ENCODE data around the gene DENND5B.

DNA sequence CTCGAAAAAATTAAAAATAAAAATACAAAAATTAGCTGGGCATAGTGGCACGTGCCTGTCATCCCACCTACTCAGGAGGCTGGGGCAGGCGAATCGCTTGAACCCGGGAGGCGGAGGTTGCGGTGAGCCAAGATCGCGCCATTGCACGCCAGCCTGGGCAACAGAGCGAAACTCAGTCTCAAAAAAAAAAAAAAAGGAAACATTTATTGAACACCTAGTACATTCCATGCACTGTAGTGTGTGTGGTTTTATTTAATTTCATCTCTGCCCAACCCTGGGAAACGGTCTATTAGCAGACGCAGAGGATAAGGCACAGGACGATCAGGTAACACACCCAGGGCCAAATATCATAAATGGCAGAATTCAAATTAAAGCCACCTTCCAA, 229.2 kb downstream of the DENND5B start:
- TF ChIP-seq ZSCAN16 (tag by site-specific recombination; IDR thresholded peaks at IDR 0.05) = no peak
- no peak for TF ChIP-seq ZFP37 (tag by site-specific recombination; IDR thresholded peaks at IDR 0.05)
- TF ChIP-seq, protein P1, sequence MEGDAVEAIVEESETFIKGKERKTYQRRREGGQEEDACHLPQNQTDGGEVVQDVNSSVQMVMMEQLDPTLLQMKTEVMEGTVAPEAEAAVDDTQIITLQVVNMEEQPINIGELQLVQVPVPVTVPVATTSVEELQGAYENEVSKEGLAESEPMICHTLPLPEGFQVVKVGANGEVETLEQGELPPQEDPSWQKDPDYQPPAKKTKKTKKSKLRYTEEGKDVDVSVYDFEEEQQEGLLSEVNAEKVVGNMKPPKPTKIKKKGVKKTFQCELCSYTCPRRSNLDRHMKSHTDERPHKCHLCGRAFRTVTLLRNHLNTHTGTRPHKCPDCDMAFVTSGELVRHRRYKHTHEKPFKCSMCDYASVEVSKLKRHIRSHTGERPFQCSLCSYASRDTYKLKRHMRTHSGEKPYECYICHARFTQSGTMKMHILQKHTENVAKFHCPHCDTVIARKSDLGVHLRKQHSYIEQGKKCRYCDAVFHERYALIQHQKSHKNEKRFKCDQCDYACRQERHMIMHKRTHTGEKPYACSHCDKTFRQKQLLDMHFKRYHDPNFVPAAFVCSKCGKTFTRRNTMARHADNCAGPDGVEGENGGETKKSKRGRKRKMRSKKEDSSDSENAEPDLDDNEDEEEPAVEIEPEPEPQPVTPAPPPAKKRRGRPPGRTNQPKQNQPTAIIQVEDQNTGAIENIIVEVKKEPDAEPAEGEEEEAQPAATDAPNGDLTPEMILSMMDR (tag by site-specific recombination; IDR thresholded peaks at IDR 0.05) = no peak
- no peak for TF ChIP-seq PRDM2 (tag by site-specific recombination; IDR thresholded peaks at IDR 0.05; ENCODE audit: borderline replicate concordance)
- TF ChIP-seq, protein P2, sequence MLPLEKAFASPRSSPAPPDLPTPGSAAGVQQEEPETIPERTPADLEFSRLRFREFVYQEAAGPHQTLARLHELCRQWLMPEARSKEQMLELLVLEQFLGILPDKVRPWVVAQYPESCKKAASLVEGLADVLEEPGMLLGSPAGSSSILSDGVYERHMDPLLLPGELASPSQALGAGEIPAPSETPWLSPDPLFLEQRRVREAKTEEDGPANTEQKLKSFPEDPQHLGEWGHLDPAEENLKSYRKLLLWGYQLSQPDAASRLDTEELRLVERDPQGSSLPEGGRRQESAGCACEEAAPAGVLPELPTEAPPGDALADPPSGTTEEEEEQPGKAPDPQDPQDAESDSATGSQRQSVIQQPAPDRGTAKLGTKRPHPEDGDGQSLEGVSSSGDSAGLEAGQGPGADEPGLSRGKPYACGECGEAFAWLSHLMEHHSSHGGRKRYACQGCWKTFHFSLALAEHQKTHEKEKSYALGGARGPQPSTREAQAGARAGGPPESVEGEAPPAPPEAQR (tag by site-specific recombination; IDR thresholded peaks at IDR 0.05) = no peak
- TF ChIP-seq, protein P3, sequence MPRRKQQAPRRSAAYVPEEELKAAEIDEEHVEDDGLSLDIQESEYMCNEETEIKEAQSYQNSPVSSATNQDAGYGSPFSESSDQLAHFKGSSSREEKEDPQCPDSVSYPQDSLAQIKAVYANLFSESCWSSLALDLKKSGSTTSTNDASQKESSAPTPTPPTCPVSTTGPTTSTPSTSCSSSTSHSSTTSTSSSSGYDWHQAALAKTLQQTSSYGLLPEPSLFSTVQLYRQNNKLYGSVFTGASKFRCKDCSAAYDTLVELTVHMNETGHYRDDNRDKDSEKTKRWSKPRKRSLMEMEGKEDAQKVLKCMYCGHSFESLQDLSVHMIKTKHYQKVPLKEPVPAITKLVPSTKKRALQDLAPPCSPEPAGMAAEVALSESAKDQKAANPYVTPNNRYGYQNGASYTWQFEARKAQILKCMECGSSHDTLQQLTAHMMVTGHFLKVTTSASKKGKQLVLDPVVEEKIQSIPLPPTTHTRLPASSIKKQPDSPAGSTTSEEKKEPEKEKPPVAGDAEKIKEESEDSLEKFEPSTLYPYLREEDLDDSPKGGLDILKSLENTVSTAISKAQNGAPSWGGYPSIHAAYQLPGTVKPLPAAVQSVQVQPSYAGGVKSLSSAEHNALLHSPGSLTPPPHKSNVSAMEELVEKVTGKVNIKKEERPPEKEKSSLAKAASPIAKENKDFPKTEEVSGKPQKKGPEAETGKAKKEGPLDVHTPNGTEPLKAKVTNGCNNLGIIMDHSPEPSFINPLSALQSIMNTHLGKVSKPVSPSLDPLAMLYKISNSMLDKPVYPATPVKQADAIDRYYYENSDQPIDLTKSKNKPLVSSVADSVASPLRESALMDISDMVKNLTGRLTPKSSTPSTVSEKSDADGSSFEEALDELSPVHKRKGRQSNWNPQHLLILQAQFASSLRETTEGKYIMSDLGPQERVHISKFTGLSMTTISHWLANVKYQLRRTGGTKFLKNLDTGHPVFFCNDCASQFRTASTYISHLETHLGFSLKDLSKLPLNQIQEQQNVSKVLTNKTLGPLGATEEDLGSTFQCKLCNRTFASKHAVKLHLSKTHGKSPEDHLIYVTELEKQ (tag by site-specific recombination; IDR thresholded peaks at IDR 0.05; ENCODE audit: borderline replicate concordance) = no peak

Data from HEK293 (cell line).